HuH-7 (cell line): Measurements from ENCODE around the gene ZNF493.

Source experiments
- DNase-seq: peaks from one replicate; pipeline ENCODE4 v3.0.0; 2011; ENCODE audit warnings: low spot score

ZNF493 gene

DNA sequence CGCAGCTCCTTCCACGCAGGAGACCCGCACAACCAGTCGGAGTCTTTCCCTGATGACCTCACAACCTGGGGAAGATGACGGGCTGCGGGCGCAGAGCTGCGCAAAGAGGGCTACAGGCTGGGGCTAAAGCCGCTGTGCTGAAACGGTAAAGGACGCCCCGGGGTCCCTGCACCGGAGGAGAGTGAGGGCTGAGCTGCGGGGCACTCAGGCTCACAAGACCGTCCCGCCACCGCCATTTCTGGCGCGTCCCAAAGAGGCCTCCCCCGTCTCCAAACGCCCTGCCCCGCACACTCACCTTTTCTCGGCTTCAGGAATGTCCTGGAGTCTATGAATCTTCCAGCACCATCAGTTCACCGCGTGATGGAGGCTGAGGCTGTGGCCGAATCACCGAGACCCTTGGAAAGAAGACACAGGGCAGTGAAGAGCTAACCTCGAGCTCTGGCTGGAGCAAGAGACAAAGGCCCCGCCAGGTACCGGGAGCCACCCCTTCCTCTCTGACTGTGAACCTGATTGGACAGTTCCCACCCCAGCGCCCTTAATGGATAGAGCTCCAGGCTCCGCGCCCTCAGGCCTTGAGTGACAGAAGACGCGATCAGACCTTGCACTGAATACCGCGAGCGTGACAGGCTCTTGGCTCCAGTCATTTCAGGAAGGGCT, 66.6 kb downstream of the ZNF493 start:
- no peak for DNase-seq

GRCh38 chr19:21466627-21467026, 69.7 kb downstream of the ZNF493 start:
- no peak for DNase-seq

DNA sequence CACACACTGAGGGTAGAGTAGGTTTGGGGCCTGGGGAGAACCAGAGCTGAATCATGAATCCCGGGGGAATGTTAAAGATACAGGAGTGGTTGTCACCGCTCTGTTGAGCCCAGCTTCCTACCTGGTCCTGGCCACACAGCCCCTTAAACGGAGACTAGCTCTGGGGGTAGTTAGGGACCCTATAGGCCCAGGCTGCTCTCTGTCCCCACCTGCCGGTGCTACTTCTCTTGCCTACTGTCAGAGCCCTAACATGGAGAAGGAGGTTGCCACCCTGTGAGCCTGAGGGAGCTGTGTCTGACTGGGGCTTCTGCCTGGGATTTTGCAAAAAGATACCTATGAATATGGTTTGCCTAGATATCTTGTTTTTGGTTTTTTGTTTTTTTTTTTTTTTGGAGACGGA, 71.9 kb downstream of the ZNF493 start:
- no peak for DNase-seq

GRCh38 chr19:21472507-21472906, 75.6 kb downstream of the ZNF493 start:
- DNase-seq: no peak

DNA sequence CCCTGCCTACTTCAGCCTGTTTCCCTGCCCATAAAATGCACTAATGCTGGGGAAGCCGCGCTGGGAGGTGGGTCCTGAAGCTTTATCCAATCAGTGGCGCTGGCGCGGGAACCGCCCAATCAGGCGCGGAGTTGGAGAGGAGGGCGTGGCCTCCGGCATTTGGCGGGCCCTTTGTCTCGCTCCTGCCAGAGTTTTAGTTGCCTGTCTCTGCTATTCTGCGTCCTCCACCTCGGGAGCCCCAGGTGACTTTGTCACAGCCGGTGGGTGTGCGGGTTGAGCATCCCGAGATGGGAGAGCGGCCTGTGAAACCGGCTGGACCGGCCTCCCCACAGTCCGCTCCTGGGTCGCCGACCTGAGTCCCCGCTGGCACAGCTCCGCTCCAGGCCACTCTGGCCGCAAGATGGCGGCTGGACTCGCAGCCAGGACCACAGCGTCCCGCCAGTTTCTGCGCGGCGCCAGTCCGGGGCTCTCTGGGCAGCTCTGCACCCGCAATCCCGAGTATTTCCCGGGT, 77.8 kb downstream of the ZNF493 start:
- no peak for DNase-seq
